CD4-positive, alpha-beta T cell treated with Interleukin-6 at 100 ng/mL for 8 hours (primary cell): ENCODE results near the gene MEF2C.

Source experiments
- DNase-seq: peaks from one replicate; pipeline ENCODE4 v3.0.0-alpha.2; 2020; ENCODE audit warnings: mixed read lengths, low spot score

Gene MEF2C

GRCh38 chr5:88888291-88888690, 5.3 kb upstream of the MEF2C start:
- DNase-seq, result no peak

DNA sequence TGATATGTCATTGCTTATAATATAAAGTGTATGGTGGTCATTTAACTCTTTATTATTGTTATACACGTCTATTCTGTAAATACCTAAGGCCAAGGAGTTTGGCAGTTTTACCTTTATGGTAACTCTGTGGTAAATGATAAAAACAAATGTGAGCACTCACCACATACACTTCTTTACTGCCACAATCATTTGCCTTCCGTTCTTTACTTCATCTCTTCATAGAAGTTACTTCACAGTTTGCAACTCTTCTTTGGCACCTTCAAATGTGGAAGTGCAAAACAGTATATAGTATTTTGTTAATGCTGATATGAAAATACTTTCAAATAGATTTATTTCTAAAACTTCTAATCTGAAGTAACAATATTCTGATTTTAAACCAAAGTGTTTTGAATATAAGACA, 4.4 kb upstream of the MEF2C start:
- DNase-seq, result no peak

DNA sequence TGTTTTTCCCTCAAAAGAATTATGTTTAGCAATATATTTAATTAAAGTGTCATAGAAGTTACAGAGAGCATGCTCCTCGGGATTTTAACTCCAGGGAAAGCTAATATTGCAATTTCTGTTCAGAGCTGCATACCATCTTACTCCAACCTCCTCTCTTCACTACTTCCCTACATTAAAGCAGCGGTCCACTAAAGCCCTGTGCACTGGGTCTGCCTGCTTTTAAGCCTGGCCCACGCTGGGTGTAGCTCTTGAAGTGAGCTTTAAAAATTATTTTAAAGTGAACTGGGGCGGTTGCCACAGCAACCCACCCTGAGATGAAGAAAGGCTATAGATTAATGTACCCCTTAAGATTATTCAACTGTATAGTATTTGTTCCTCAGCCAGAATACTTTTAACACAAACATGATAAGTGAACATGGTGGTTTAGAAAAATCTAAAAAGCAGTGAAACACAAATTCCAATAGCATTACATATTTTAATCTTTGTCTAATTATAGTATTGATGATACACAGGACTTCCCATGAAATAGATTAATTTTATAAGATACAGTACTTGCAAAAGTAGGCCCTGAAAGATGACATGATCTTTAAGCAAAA, 3.9 kb upstream of the MEF2C start:
- no peak for DNase-seq

- DNase-seq, result no peak
Observed at GRCh38 chr5:88886252-88886651, 3.3 kb upstream of the MEF2C start.

DNA sequence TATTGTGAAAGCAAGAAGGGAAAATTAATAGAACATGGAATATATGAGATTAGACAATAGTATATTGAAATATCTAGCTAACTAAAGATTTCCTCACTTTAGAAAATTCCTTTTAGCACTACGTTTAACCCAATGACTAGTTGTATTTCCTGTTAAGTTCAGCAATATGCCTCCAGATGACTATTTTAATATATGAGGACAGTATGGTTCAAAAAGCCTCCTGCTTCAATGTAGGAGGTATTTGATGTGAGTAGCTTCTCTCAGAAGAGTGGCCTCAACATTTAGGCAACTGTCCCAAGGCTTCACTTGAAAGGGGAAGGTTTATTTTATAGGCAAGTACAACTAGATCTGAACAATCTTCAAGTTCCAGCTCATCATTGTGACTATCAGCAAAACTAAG, 2.0 kb upstream of the MEF2C start:
- DNase-seq, result no peak

- no peak for DNase-seq
Observed at GRCh38 chr5:88884608-88884877, 1.6 kb upstream of the MEF2C start.

GRCh38 chr5:88883836-88884607, 1.0 kb upstream of the MEF2C start:
- no peak for DNase-seq

- no peak for DNase-seq
Observed at GRCh38 chr5:88882276-88883038, 527 bp downstream of the MEF2C start.

DNA sequence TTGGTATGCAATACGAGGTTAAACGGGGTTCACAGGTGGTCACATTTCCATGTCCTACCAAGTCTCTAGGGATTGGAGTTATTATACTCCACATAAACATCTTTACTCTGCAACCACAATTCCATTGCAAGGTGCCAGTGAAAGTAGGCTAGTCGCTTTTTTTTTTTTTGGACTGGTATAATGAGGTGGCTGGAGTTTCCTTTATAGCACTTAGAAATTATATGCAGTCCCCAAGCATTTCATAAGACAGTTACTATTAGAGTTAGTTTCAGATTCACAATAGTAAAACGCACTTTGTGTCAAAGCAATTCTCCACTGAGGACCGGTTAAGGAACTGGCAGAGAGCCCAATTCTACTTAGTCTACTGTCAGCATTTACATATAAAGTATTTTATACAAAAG, 1.4 kb downstream of the MEF2C start:
- DNase-seq, result no peak

GRCh38 chr5:88880201-88880600, 2.8 kb downstream of the MEF2C start:
- DNase-seq, result no peak

GRCh38 chr5:88879724-88880123, 3.3 kb downstream of the MEF2C start:
- no peak for DNase-seq

DNA sequence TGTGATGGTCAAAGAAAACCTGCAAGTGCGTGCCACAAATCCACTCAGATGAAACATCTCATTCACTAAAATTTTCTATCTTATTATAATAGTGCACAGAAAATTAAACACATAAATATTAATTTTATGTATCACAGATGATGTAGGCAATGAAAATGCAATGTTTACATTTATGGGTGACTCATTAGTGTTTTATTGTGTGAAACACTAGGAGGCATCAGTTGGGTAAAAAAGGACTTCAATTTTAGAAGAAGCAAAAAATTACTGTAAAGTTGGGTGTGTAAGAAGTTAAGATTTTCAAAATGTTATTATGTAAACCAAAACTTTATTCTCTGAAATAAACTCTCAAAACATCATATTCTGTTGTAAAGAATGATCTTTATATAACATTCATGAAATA, 4.0 kb downstream of the MEF2C start:
- DNase-seq, result no peak

DNA sequence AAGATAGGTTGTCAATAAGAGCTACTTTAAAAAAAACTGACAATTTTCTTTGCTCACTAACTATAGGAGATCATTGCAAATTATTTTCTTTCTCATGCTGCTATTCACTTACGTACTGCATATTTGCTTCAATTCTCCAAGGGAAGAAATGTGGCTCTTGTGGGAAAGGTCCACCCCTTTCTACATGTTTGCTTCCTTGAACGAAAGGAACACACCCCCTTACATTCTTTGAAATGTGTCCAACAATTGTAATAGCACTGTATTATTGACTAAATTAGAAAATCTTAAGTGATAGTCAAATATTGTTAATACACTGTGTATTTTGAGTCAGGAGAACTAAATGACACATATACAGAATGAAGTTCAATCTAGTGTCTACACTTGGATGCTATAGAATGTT, 5.2 kb downstream of the MEF2C start:
- no peak for DNase-seq

- DNase-seq, result no peak
Observed at GRCh38 chr5:88876714-88877113, 6.3 kb downstream of the MEF2C start.

- no peak for DNase-seq
Observed at GRCh38 chr5:88875341-88876234, 7.4 kb downstream of the MEF2C start.

- DNase-seq, result no peak
Observed at GRCh38 chr5:88873447-88873846, 9.5 kb downstream of the MEF2C start.

DNA sequence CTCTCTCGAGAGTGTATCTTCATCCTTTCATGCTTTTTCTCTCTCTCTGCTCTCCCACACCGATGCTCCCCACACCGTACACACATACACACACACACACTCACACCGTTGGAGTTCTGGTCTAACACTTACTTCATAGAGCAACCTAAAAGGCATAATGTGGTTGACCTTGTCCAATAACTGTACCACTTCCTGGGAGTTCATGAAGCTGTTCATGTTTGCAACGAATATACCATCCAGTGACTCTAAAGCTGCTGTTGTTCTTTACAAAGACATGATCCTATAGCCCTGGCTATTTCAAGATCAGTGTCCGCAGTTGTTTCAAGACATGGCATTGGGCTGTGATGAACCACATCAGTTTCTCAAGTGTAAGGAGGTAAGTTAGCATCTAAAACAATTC, 10.0 kb downstream of the MEF2C start:
- no peak for DNase-seq

GRCh38 chr5:88870285-88870684, 12.7 kb downstream of the MEF2C start:
- DNase-seq, result no peak

DNA sequence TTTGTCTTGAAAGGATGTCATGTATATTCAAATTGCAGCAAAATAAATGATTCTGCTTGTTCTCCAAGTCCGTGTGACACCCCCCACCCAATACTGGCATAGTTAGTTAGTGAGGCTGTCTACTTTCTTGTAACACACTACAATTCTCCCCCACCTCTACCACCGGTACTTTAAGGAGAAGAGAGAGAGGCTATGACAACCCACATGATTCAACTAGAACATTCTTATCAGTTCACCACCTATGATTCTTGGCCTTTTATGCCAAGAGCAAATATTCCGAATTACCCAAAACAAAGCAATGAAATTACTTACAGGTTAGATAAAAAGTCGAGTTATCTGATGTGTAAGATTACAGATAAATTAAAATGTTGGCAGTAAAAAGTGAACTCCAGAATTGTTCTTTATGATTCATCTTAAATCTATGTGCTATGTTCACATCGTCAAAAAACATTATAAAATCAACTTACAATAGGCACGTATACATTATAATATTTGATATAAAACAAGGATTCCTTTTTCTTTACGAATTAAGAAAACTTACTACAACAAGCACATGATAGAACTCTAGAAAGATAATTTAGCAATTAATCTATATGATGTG, 14.4 kb downstream of the MEF2C start:
- no peak for DNase-seq

GRCh38 chr5:88867638-88868037, 15.3 kb downstream of the MEF2C start:
- DNase-seq, result no peak

DNA sequence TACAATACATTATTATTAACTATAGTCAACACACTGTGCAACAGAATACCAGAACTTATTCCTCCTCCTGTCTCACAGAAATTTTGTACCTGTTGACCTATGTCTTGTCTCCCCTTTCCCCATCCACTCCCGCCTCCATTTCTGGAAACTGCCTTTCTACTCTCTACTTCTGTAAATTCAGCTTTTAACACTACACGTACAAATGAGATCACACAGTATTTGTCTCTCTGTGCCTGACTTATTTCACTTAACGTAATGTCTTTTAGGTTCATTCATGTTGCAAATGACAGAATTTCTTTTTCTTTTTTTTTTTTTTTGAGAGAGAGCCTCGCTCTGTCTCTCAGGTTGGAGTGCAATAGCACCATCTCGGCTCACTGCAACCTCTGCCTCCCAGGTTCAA, 19.5 kb downstream of the MEF2C start:
- no peak for DNase-seq

GRCh38 chr5:88862547-88863175, 20.3 kb downstream of the MEF2C start:
- no peak for DNase-seq
